SK-N-SH (cell line): Measurements from ENCODE around the gene NTM. TPM values are rescaled to one million over a fixed set of nuclear protein-coding genes. Genes with fewer than 3 reads are reported as not detected.

Experiments used
- CTCF ChIA-PET: fragments of 300-600, 350-600 bp; formaldehyde crosslinking; extraction: SDS; loops from one replicate; lab custom pipeline; 2021; lab: Yijun Ruan, JAX
- POLR2A ChIA-PET: fragments of 350-600 bp; sonication (Branson Sonifier 250); formaldehyde crosslinking; extraction: SDS; loops from one replicate; lab custom pipeline; 2020; ENCODE audit warnings: antibody characterized with exemption, inconsistent platforms; lab: Yijun Ruan, JAX
- DNase-seq: peaks from one replicate; pipeline ENCODE4 v3.0.0; 2012
- H2AFZ ChIP-seq: fragments of 200-600 bp; sonication (generic); 2 replicates; pipeline ENCODE4 v1.8.1; 2016; ENCODE audit warnings: antibody characterized with exemption, mild to moderate bottlenecking, low read depth
- H3F3A ChIP-seq: fragments of 200-600 bp; sonication (generic); replicated peaks from 2 replicates; pipeline ENCODE3; 2016; ENCODE audit warnings: antibody characterized with exemption, mild to moderate bottlenecking; ENCODE audit not compliant: insufficient read depth
- H3K27ac ChIP-seq, 2 experiments: fragments of 200-500 bp in 1 of 2; fragments of 200-600 bp in 1 of 2; sonication (Bioruptor generic) in 1 of 2; sonication (generic), shearing (Covaris generic) in 1 of 2; 2 replicates each; pipeline versions ENCODE4 v1.5.1 to v1.6.1; 2014 to 2016; ENCODE audit warnings: low read depth in 2 of 2, inconsistent platforms in 1 of 2, low read length in 1 of 2, mild to moderate bottlenecking in 1 of 2, mixed read lengths in 1 of 2
- H3K27me3 ChIP-seq: fragments of 200-600 bp; sonication (generic), shearing (Covaris generic); 2 replicates; pipeline ENCODE4 v1.6.1; 2016; ENCODE audit warnings: mixed run types; ENCODE audit not compliant: insufficient read depth
- H3K36me3 ChIP-seq, 2 experiments: fragments of 200-500 bp in 1 of 2; fragments of 200-600 bp in 1 of 2; sonication (Bioruptor generic) in 1 of 2; sonication (generic) in 1 of 2; replicated peaks in 1 of 2; 2 replicates each; pipeline versions ENCODE3 to v1.5.1; 2014 to 2016; ENCODE audit warnings: low read length in 1 of 2, mild to moderate bottlenecking in 1 of 2; ENCODE audit not compliant: insufficient read depth in 2 of 2, control insufficient read depth in 1 of 2
- H3K4me1 ChIP-seq, 2 experiments: fragments of 200-500 bp in 1 of 2; fragments of 200-600 bp in 1 of 2; sonication (Bioruptor generic) in 1 of 2; sonication (generic), shearing (Covaris generic) in 1 of 2; 2 replicates each; pipeline versions ENCODE4 v1.5.1 to v1.6.1; 2014 to 2016; ENCODE audit warnings: low read depth in 1 of 2, low read length in 1 of 2, mixed run types in 1 of 2; ENCODE audit not compliant: insufficient read depth in 2 of 2, control insufficient read depth in 1 of 2
- H3K4me2 ChIP-seq: fragments of 200-600 bp; sonication (generic), shearing (Covaris generic); 2 replicates; pipeline ENCODE4 v1.6.1; 2017; ENCODE audit warnings: mixed run types
- H3K4me3 ChIP-seq, 2 experiments: fragments of 200-500 bp in 1 of 2; fragments of 200-600 bp in 1 of 2; sonication (Bioruptor generic) in 1 of 2; sonication (generic), shearing (Covaris generic) in 1 of 2; 2 replicates each; pipeline versions ENCODE4 v1.5.1 to v1.8.1; 2014 to 2016; ENCODE audit warnings: low read depth in 2 of 2, inconsistent platforms in 1 of 2, low read length in 1 of 2, mild to moderate bottlenecking in 1 of 2, mixed read lengths in 1 of 2, moderate library complexity in 1 of 2
- H3K79me2 ChIP-seq: fragments of 200-600 bp; sonication (generic); 2 replicates; pipeline ENCODE4 v1.8.1; 2017; ENCODE audit warnings: mild to moderate bottlenecking; ENCODE audit not compliant: insufficient read depth
- H3K9ac ChIP-seq: fragments of 200-600 bp; sonication (generic); 2 replicates; pipeline ENCODE4 v1.6.1; 2017; ENCODE audit warnings: mixed run types
- H3K9me2 ChIP-seq: fragments of 200-600 bp; sonication (generic); 2 replicates; pipeline ENCODE4 v1.6.1; 2017; ENCODE audit warnings: mixed run types
- H3K9me3 ChIP-seq: fragments of 200-600 bp; sonication (generic); 2 replicates; pipeline ENCODE4 v1.6.1; 2017; ENCODE audit warnings: mixed run types, mild to moderate bottlenecking, moderate library complexity
- H4K20me1 ChIP-seq: fragments of 200-600 bp; sonication (generic); 2 replicates; pipeline ENCODE4 v1.6.1; 2017; ENCODE audit warnings: mild to moderate bottlenecking, mixed run types; ENCODE audit not compliant: insufficient read depth
- CHD2 ChIP-seq: fragments of 150-350 bp; IDR thresholded peaks from 2 replicates; pipeline ENCODE4 v1.6.1; 2018; ENCODE audit warnings: low read length; ENCODE audit not compliant: partially characterized antibody
- ELF1 ChIP-seq: IDR thresholded peaks from 2 replicates; pipeline ENCODE4 v1.4.0; 2012
- FOXJ3 ChIP-seq: sonication (generic); formaldehyde crosslinking; IDR thresholded peaks from 2 replicates; pipeline ENCODE4 v1.5.1; 2020; ENCODE audit warnings: mild to moderate bottlenecking, missing genetic modification reagents
- FOXM1 ChIP-seq: IDR thresholded peaks from 2 replicates; pipeline ENCODE4 v1.4.0; 2012; ENCODE audit warnings: low read depth, mild to moderate bottlenecking
- GABPA ChIP-seq: IDR thresholded peaks from 2 replicates; pipeline ENCODE4 v1.4.0; 2012; ENCODE audit warnings: low read depth, mild to moderate bottlenecking
- MXI1 ChIP-seq: IDR thresholded peaks from 2 replicates; pipeline ENCODE4 v1.6.1; 2012; ENCODE audit warnings: mild to moderate bottlenecking, low read depth, low read length, improper control_type of control experiment
- NFIC ChIP-seq: IDR thresholded peaks from 2 replicates; pipeline ENCODE4 v1.4.0; 2012; ENCODE audit warnings: borderline replicate concordance
- POLR2AphosphoS5 ChIP-seq: IDR thresholded peaks from 2 replicates; pipeline ENCODE4 v1.6.1; 2012; ENCODE audit warnings: low read depth, low read length
- RAD21 ChIP-seq: IDR thresholded peaks from 2 replicates; pipeline ENCODE4 v1.6.1; 2012; ENCODE audit warnings: mild to moderate bottlenecking, low read length
- RFX5 ChIP-seq: IDR thresholded peaks from 2 replicates; pipeline ENCODE4 v1.6.1; 2012; ENCODE audit warnings: mild to moderate bottlenecking, improper control_type of control experiment, low read length
- RXRA ChIP-seq: IDR thresholded peaks from 2 replicates; pipeline ENCODE4 v1.4.0; 2012; ENCODE audit warnings: low read depth, mild to moderate bottlenecking, borderline replicate concordance
- SMC3 ChIP-seq: IDR thresholded peaks from 2 replicates; pipeline ENCODE4 v1.6.1; 2012; ENCODE audit warnings: low read depth, low read length, improper control_type of control experiment
- TEAD4 ChIP-seq: IDR thresholded peaks from 2 replicates; pipeline ENCODE4 v1.4.0; 2012; ENCODE audit warnings: mild to moderate bottlenecking, borderline replicate concordance; ENCODE audit not compliant: insufficient read depth
- YY1 ChIP-seq: IDR thresholded peaks from 2 replicates; pipeline ENCODE4 v1.4.0; 2012; ENCODE audit warnings: low read depth, mild to moderate bottlenecking
- WGBS: methylation state at CpG from one replicate; pipeline ENCODE4 v1.1.6; 2017; ENCODE audit warnings: low lambda C conversion rate; 5-methylcytosine and 5-hydroxymethylcytosine counted together
- polyA plus RNA-seq, 3 experiments: library from polyadenylated mRNA; depleted of rRNA; stranded (reverse); fragments of >200 nt; gene quantifications; 2 replicates each; pipeline ENCODE4 v1.2.3, GENCODE V29; 2012
- TF ChIP-seq, protein P1 (sequence below): IDR thresholded peaks from 2 replicates; pipeline ENCODE4 v1.4.0; 2012; ENCODE audit warnings: low read depth
- TF ChIP-seq, protein P2 (sequence below): IDR thresholded peaks from 2 replicates; pipeline ENCODE4 v1.4.0; 2012; ENCODE audit warnings: low read depth, borderline replicate concordance
- TF ChIP-seq, protein P3 (sequence below): IDR thresholded peaks from 2 replicates; pipeline ENCODE4 v1.6.1; 2012; ENCODE audit warnings: mild to moderate bottlenecking, low read depth, low read length, moderate library complexity
- TF ChIP-seq, protein P4 (sequence below): fragments of 150-350 bp; IDR thresholded peaks from 2 replicates; pipeline ENCODE4 v1.6.1; 2017; ENCODE audit warnings: antibody characterized with exemption, low read length, low read depth, borderline replicate concordance

The NTM gene
- polyA plus RNA-seq, 1 of the 3 experiments (the other 2 are of a cell fraction), result 20.0 TPM

DNA sequence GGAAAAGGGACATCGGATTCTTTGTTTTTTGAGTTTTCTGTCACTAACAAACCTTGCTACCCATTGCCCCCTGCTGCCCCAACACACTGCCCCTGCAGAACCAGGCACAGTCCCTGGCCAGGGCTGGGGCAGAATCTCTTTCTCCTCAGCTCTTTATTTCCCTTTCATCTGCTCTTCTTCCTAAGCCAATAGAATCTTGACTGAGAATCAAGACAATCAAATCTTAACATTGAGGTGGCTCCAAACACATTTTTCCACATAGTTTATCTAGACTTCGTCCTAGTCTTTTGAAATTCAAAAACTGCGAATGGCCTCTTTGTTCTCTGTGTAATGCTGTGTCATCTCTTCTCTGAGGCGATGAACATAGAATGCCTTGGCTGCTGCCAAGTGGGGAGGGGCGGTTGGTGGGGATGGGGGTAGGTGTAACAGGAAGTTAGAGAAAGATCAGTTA is 16.1 kb upstream of the NTM start:
- POLR2A ChIA-PET, result no interaction called here
- CTCF ChIA-PET, result no interaction called here

More for the DNA sequence above, 16.1 kb upstream of the NTM start:
- no peak for TF ChIP-seq YY1
- TF ChIP-seq, protein P1, sequence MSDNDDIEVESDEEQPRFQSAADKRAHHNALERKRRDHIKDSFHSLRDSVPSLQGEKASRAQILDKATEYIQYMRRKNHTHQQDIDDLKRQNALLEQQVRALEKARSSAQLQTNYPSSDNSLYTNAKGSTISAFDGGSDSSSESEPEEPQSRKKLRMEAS, result no peak
- TF ChIP-seq SMC3, result no peak
- TF ChIP-seq POLR2AphosphoS5, result no peak
- TF ChIP-seq, protein P2, sequence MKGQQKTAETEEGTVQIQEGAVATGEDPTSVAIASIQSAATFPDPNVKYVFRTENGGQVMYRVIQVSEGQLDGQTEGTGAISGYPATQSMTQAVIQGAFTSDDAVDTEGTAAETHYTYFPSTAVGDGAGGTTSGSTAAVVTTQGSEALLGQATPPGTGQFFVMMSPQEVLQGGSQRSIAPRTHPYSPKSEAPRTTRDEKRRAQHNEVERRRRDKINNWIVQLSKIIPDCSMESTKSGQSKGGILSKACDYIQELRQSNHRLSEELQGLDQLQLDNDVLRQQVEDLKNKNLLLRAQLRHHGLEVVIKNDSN, result no peak
- TF ChIP-seq, protein P3, sequence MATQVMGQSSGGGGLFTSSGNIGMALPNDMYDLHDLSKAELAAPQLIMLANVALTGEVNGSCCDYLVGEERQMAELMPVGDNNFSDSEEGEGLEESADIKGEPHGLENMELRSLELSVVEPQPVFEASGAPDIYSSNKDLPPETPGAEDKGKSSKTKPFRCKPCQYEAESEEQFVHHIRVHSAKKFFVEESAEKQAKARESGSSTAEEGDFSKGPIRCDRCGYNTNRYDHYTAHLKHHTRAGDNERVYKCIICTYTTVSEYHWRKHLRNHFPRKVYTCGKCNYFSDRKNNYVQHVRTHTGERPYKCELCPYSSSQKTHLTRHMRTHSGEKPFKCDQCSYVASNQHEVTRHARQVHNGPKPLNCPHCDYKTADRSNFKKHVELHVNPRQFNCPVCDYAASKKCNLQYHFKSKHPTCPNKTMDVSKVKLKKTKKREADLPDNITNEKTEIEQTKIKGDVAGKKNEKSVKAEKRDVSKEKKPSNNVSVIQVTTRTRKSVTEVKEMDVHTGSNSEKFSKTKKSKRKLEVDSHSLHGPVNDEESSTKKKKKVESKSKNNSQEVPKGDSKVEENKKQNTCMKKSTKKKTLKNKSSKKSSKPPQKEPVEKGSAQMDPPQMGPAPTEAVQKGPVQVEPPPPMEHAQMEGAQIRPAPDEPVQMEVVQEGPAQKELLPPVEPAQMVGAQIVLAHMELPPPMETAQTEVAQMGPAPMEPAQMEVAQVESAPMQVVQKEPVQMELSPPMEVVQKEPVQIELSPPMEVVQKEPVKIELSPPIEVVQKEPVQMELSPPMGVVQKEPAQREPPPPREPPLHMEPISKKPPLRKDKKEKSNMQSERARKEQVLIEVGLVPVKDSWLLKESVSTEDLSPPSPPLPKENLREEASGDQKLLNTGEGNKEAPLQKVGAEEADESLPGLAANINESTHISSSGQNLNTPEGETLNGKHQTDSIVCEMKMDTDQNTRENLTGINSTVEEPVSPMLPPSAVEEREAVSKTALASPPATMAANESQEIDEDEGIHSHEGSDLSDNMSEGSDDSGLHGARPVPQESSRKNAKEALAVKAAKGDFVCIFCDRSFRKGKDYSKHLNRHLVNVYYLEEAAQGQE, result no peak
- no peak for TF ChIP-seq CHD2
- TF ChIP-seq FOXJ3 (CRISPR knock-in tag), result no peak
- no peak for TF ChIP-seq RXRA
- no peak for TF ChIP-seq RAD21
- TF ChIP-seq, protein P4, sequence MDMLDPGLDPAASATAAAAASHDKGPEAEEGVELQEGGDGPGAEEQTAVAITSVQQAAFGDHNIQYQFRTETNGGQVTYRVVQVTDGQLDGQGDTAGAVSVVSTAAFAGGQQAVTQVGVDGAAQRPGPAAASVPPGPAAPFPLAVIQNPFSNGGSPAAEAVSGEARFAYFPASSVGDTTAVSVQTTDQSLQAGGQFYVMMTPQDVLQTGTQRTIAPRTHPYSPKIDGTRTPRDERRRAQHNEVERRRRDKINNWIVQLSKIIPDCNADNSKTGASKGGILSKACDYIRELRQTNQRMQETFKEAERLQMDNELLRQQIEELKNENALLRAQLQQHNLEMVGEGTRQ, result no peak
- no peak for TF ChIP-seq GABPA
- no peak for TF ChIP-seq MXI1
- TF ChIP-seq RFX5, result no peak
- TF ChIP-seq FOXM1, result no peak
- TF ChIP-seq ELF1, result no peak
- TF ChIP-seq NFIC, result no peak
- TF ChIP-seq TEAD4, result no peak
- DNase-seq, result no peak
- H3K9me2 ChIP-seq, result no peaks in the 10 kb centered on the region
- H3K79me2 ChIP-seq, result no peaks in the 10 kb centered on the region
- H3K27me3 ChIP-seq, result no peaks in the 10 kb centered on the region
- no peak overlapping the region for H2AFZ ChIP-seq
- no peaks in the 10 kb centered on the region for H3K9me3 ChIP-seq
- H3K4me2 ChIP-seq, result no peak overlapping the region
- H3K27ac ChIP-seq, result no peak overlapping the region
- no peaks in the 10 kb centered on the region for H3K36me3 ChIP-seq
- no peaks in the 10 kb centered on the region for H4K20me1 ChIP-seq
- WGBS, result 24% methylated on average over 5 of the region's 5 CpGs
- no peaks in the 10 kb centered on the region for H3F3A ChIP-seq
- H3K4me1 ChIP-seq, result no peaks in the 10 kb centered on the region
- H3K9ac ChIP-seq, result no peak overlapping the region
- H3K4me3 ChIP-seq, result no peak overlapping the region
